Pancreas (tissue), 10 donors: Measurements from ENCODE around the gene EMX1. TPM values are rescaled to one million over a fixed set of nuclear protein-coding genes. Genes with fewer than 3 reads are reported as not detected.

Experiments used
- ATAC-seq, 4 donors: fragments of 200-7000 bp; cut with Tn5 transposase; one replicate each; pipeline versions ENCODE4 v1.8.0 to v1.9.1; 2020; ENCODE audit warnings: mild to moderate bottlenecking in 4 of 4, moderate library complexity in 4 of 4
- DNase-seq, 6 donors: peaks; one replicate each; pipeline ENCODE4 v3.0.0-alpha.2; 2020
- FAIRE-seq: peaks from 2 replicates; lab custom pipeline; 2012; peaks lifted over from hg19 to GRCh38; lab: Jason Lieb, UNC
- H3K27ac ChIP-seq, 4 donors: fragments of 200-600 bp; sonication (generic); 1 replicate in 3 of 4; 2 replicates in 1 of 4; pipeline versions ENCODE4 v1.5.0 to v1.8.0; 2020
- H3K27me3 ChIP-seq, 4 donors: fragments of 200-600 bp; one replicate each; pipeline ENCODE4 v1.8.0; 2021
- H3K36me3 ChIP-seq, 3 donors: fragments of 200-600 bp; sonication (generic) in 1 of 3; one replicate each; pipeline versions ENCODE4 v1.5.0 to v1.8.0; 2020 to 2021
- H3K4me1 ChIP-seq, 3 donors: fragments of 200-600 bp; one replicate each; pipeline ENCODE4 v1.8.0; 2021
- H3K4me3 ChIP-seq, 4 donors: fragments of 200-600 bp; sonication (generic) in 2 of 4; one replicate each; pipeline versions ENCODE4 v1.5.0 to v1.8.0; 2020 to 2021
- H3K9me3 ChIP-seq, 4 donors: fragments of 200-600 bp; one replicate each; pipeline ENCODE4 v1.8.0; 2021
- WGBS, 2 donors: extraction: QIAGEN DNeasy Blood & Tissue Kit; methylation state at CpG; one replicate each; pipeline ENCODE4 v1.1.7; 2013; 5-methylcytosine and 5-hydroxymethylcytosine counted together
- intact Hi-C, 3 donors: fragments of 100-400 bp; cut with DNase I; formaldehyde crosslinking; loops; one replicate each; pipeline versions ENCODE4 v1.11.1 to v1.14.2; 2022
- polyA plus RNA-seq, 2 donors: library from polyadenylated mRNA; stranded (reverse); fragments of 200-250 nt; gene quantifications; one replicate each; pipeline ENCODE4 v1.2.3, GENCODE V29; 2013
- total RNA-seq, 6 donors: library from RNA; stranded (reverse); fragmentation: NEBNext Ultra II Directional in 4 of 6; extraction: Animal tissue kit (Norgen Biotek cat#: 25700) in 4 of 6; gene quantifications; one replicate each; pipeline versions ENCODE4 v1.2.1 to v1.2.4, GENCODE V29; 2021 to 2023
- TF ChIP-seq, protein P1 (sequence below), 4 donors: fragments of 200-600 bp; sonication (generic) in 3 of 4; IDR thresholded peaks; one replicate each; pipeline versions ENCODE4 v1.5.0 to v1.8.0; 2021; ENCODE audit warnings: antibody characterized with exemption in 4 of 4
- donor health status: healthy with polysubstance abuse.
- donor health status: DM: no; HTN: no; CAD: no; lungs with moderate emphysema.
- donor health status: DM: no; HTN: no; CAD: no.
- donor health status: control.
- donor health status: control.
- donor health status: Bipolar disorder and iron deficiency.
- donor health status: DM: yes; HTN: yes; CAD: no.
- donor health status: DM: no; HTN: no; CAD: no.
- donor health status: DM: no; HTN: no; CAD: no.
- donor health status: DM: yes; HTN: yes; CAD: no.

Gene EMX1
- total and polyA plus RNA-seq, 8 donors: 0.13 to 0.37 (median 0.28) TPM; not detected in 1

DNA sequence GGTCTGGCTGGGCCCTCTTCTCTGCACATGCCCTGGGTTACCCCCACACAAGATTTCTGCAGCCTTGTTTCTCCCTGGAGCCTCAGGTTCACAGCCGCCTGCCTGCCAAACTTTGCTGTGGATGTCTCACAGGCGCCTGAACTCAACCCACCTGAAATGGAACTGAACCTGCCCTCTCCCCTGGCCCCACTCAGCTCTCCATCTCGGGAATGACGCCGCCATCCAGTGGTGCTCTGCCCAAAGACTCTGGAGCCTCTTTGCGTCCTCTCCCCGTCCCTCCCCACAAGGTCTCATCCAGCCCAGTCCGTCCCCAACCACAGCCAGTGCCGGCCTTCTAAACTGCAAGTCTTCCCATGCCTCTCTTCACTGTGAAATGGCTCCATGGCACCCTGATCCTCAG is 29.1 kb downstream of the EMX1 start:
- H3K36me3 ChIP-seq: no peaks in the 10 kb centered on the region

GRCh38 chr2:72947952-72948830 is 30.9 kb downstream of the EMX1 start:
- Histone ChIP-seq H3K4me3 (no peak overlapping the region), H3K36me3 (no peaks in the 10 kb centered on the region), H3K9me3 (no peaks in the 10 kb centered on the region), H3K4me1 (no peaks in the 10 kb centered on the region), H3K27ac (no peak overlapping the region), H3K27me3 (no peaks in the 10 kb centered on the region)
- 89 to 93% methylated on average over 10 of the region's 10 CpGs for WGBS, 2 donors
- FAIRE-seq (no peak), ATAC-seq (no peak), DNase-seq (peak in 1 of 6 donors; percentile 39)
- intact Hi-C loops: no loop called here
- TF ChIP-seq, protein P1, sequence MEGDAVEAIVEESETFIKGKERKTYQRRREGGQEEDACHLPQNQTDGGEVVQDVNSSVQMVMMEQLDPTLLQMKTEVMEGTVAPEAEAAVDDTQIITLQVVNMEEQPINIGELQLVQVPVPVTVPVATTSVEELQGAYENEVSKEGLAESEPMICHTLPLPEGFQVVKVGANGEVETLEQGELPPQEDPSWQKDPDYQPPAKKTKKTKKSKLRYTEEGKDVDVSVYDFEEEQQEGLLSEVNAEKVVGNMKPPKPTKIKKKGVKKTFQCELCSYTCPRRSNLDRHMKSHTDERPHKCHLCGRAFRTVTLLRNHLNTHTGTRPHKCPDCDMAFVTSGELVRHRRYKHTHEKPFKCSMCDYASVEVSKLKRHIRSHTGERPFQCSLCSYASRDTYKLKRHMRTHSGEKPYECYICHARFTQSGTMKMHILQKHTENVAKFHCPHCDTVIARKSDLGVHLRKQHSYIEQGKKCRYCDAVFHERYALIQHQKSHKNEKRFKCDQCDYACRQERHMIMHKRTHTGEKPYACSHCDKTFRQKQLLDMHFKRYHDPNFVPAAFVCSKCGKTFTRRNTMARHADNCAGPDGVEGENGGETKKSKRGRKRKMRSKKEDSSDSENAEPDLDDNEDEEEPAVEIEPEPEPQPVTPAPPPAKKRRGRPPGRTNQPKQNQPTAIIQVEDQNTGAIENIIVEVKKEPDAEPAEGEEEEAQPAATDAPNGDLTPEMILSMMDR (IDR thresholded peaks at IDR 0.05): no peak

More for the DNA sequence above, 29.1 kb downstream of the EMX1 start:
- Histone ChIP-seq H3K4me1 (no peaks in the 10 kb centered on the region), H3K9me3 (no peaks in the 10 kb centered on the region), H3K27ac (no peak overlapping the region), H3K27me3 (no peaks in the 10 kb centered on the region), H3K4me3 (no peak overlapping the region)
- FAIRE-seq: no peak
- TF ChIP-seq, protein P1 (IDR thresholded peaks at IDR 0.05): no peak
- 90 to 94% methylated on average over 9 of the region's 9 CpGs for WGBS, 2 donors
- intact Hi-C loops: no loop called here
- ATAC-seq: no peak
- peak in 1 of 6 donors; percentile 33 for DNase-seq

- no peak for FAIRE-seq
- TF ChIP-seq, protein P1 (IDR thresholded peaks at IDR 0.05): no peak
- Histone ChIP-seq H3K36me3 (no peaks in the 10 kb centered on the region), H3K9me3 (no peaks in the 10 kb centered on the region), H3K4me3 (no peak overlapping the region), H3K27ac (no peak overlapping the region), H3K27me3 (no peaks in the 10 kb centered on the region), H3K4me1 (no peaks in the 10 kb centered on the region)
- no peak for ATAC-seq
- DNase-seq: no peak
- intact Hi-C loops: no loop called here
- WGBS, 2 donors: 97 to 100% methylated on average over 2 of the region's 2 CpGs
Observed at GRCh38 chr2:72949045-72949444, 31.7 kb downstream of the EMX1 start.

DNA sequence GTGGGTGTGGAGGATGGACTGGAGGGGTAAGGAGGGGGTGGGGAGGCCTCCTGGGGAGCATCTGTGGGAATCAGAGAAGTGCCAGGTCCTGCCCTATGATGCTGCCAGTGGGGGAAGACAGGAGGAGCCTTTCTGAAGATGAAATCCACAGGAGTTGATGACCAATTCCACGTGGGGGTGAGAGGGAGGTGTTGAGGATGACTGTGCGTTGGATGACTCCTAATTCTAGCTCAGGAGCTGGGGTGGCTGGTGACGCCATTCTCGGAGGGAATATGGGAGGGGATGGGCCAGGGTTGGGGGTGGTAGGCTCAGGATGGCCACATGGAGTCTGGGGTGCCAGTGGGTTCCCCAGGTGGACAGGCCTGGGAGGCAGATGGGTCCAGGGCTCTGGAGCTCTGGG is 32.3 kb downstream of the EMX1 start:
- H3K27me3 ChIP-seq: no peaks in the 10 kb centered on the region
- WGBS, 2 donors: 87 to 90% methylated on average over 4 of the region's 4 CpGs
- peak in 1 of 6 donors; percentile 4 for DNase-seq
- TF ChIP-seq, protein P1 (IDR thresholded peaks at IDR 0.05): no peak
- FAIRE-seq: no peak
- no peaks in the 10 kb centered on the region for H3K36me3 ChIP-seq
- H3K4me3 ChIP-seq: no peak overlapping the region
- H3K27ac ChIP-seq: no peak overlapping the region
- no peaks in the 10 kb centered on the region for H3K4me1 ChIP-seq
- ATAC-seq: no peak
- intact Hi-C loops: no loop called here
- H3K9me3 ChIP-seq: no peaks in the 10 kb centered on the region
